ACC112 (cell line): ENCODE data around the gene CPAMD8.
"Not testable (repeated sequence)": the region's sequence is repeated elsewhere in the genome, so short reads cannot be mapped to it uniquely, and the experiment has no call there.

Source experiments
- H2AFZ ChIP-seq: fragments of 200-600 bp; sonication (generic); one replicate; pipeline ENCODE4 v1.6.0; 2017; ENCODE audit warnings: antibody characterized with exemption, low read length; ENCODE audit not compliant: unreplicated experiment
- H3K27ac ChIP-seq: fragments of 200-600 bp; sonication (generic); 2 replicates; pipeline ENCODE4 v1.5.1; 2014; ENCODE audit warnings: low read depth, mild to moderate bottlenecking, antibody characterized with exemption, low read length, moderate library complexity
- H3K27me3 ChIP-seq: fragments of 200-600 bp; sonication (generic); 2 replicates; pipeline ENCODE4 v1.6.1; 2014; ENCODE audit warnings: mild to moderate bottlenecking, antibody characterized with exemption, low read length, moderate library complexity, mixed read lengths; ENCODE audit not compliant: insufficient read depth
- H3K36me3 ChIP-seq: fragments of 200-600 bp; sonication (generic); 2 replicates; pipeline ENCODE4 v1.6.1; 2016; ENCODE audit warnings: mild to moderate bottlenecking, antibody characterized with exemption, low read length, moderate library complexity, mixed read lengths; ENCODE audit not compliant: insufficient read depth
- H3K4me1 ChIP-seq: fragments of 200-600 bp; sonication (generic); one replicate; pipeline ENCODE4 v1.6.1; 2016; ENCODE audit warnings: low read length, mixed read lengths; ENCODE audit not compliant: insufficient read depth, unreplicated experiment, control insufficient read depth
- H3K4me3 ChIP-seq: fragments of 200-600 bp; sonication (generic); 2 replicates; pipeline ENCODE4 v1.5.1; 2014; ENCODE audit warnings: mild to moderate bottlenecking, low read depth, low read length
- H3K79me2 ChIP-seq: fragments of 200-600 bp; sonication (generic); one replicate; pipeline ENCODE4 v1.6.0; 2016; ENCODE audit warnings: low read length; ENCODE audit not compliant: control insufficient read depth, unreplicated experiment, insufficient read depth

The CPAMD8 gene

DNA sequence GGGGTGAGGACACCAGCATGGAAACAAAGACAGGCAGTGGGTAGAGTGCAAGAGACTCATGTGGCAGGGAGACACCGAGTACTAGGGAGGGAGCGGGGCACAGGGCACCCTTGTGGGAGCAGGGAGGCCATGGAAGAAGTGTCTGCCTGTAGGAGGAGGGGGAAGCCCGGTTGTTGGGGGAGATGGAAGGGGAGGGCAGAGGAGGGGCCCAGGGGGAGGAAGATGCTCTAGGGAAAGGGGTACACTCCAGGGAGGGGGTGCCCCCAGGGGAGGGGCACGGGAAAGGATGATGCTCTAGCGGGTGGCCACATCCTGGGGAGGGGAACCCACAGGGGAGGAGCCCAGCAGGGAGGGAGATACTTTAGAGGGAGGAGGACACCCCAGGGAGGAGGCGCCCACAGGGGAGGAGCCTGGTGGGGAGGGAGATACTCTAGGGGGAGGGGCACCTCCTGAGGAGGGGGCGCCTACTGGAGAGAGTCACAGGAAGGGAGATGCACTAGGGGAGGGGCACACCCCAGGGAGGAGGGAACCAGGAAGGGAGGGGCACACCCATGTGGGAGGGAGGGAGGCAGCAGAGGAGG lies 24.9 kb downstream of the CPAMD8 start:
- peaks cover 4% of the 10 kb centered on the region for H3K27me3 ChIP-seq
- no peaks in the 10 kb centered on the region for H3K79me2 ChIP-seq
- no peaks in the 10 kb centered on the region for H3K36me3 ChIP-seq
- H2AFZ ChIP-seq = no peak overlapping the region
- H3K4me1 ChIP-seq = no peaks in the 10 kb centered on the region
- no peak overlapping the region for H3K4me3 ChIP-seq
- H3K27ac ChIP-seq = no peak overlapping the region

DNA sequence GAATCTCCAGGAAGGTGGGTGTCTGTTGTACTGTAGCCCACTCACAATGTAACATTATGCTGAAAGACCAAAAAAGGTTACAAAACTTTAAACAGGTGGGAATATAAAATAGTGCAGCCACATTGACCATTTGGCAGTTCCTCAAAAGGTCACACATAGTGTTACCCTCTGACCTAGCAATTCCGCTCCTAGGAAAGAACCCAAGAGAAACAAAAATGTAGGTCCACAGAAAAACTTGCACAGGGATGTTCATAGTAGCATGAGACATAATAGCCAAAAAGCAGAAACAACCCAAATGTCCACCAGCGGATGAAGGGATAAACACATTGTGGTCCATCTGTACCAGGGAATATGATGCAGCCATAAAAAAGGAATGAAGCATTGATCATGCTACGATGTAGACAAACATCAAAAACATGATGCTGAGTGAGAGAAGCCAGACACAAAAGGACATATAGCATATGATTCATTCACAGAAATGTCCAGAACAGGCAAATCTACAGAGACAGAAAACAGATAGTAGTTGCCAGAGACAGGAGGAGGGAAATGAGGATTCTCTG lies 27.9 kb downstream of the CPAMD8 start:
- H3K79me2 ChIP-seq = no peaks in the 10 kb centered on the region
- H3K36me3 ChIP-seq = no peaks in the 10 kb centered on the region
- H3K4me1 ChIP-seq = no peaks in the 10 kb centered on the region
- H2AFZ ChIP-seq = no peak overlapping the region
- H3K27me3 ChIP-seq = no peaks in the 10 kb centered on the region
- H3K27ac ChIP-seq = no peak overlapping the region
- H3K4me3 ChIP-seq = no peak overlapping the region

DNA sequence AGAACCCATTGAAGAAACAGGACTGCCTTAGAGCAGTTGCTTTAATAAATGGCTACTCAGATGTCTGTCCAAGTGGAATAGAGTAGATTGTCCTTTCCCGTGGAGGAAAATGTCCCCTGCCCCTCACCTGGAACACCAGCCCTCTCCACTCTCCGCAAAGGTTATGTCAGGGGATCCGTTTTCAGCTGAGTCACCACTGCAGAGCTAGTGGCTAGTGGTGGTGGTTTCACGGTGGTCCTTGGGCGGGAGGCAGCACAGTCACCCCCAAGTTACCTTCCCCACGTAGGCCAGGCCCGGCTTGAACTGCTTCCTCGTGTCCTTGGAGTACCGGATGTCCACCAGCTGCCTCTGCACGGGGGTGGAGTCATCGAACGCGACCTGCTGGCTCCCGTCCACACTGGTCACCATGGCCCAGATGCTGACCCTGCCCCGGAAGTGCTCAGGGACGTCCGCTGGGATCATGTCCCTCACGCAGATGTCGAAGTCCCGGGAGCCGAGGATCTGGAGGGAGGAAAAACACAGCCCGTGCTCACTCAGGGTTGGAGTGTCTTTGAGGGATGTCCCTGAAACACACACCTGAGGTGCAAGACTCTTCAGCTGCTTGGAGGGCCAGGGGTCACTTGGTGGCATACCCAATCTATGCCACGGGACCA lies 29.6 kb downstream of the CPAMD8 start:
- not testable (repeated sequence) for H3K4me1 ChIP-seq, H2AFZ ChIP-seq, H3K27me3 ChIP-seq, H3K27ac ChIP-seq, H3K4me3 ChIP-seq, H3K36me3 ChIP-seq, H3K79me2 ChIP-seq

DNA sequence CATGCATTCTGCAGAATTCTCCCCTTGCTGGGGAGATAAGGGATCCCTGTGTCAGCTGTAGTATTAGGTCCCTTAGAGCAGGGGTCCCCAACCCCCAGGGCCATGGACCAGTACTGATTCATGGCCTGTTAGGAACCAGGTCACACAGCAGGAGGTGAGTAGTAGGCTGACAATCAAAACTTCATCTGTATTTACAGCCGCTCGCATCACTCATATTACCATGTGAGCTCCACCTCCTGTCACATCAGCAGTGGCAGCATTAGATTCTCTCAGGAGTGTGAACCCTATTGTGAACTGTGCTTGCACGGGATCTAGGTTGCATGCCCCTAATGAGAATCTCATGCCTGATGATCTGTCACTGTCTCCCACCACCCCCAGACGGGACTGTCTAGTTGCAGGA lies 37.9 kb downstream of the CPAMD8 start:
- Histone ChIP-seq H3K36me3 (no peaks in the 10 kb centered on the region), H3K79me2 (no peaks in the 10 kb centered on the region), H3K4me3 (no peak overlapping the region), H3K4me1 (no peaks in the 10 kb centered on the region), H3K27ac (no peak overlapping the region), H3K27me3 (no peaks in the 10 kb centered on the region), H2AFZ (no peak overlapping the region)

- Histone ChIP-seq H3K4me1 (no peaks in the 10 kb centered on the region), H3K79me2 (no peaks in the 10 kb centered on the region), H2AFZ (no peak overlapping the region), H3K36me3 (no peaks in the 10 kb centered on the region), H3K27me3 (no peaks in the 10 kb centered on the region), H3K27ac (no peak overlapping the region), H3K4me3 (no peak overlapping the region)
Measured at GRCh38 chr19:16985403-16985802, 41.2 kb downstream of the CPAMD8 start.

DNA sequence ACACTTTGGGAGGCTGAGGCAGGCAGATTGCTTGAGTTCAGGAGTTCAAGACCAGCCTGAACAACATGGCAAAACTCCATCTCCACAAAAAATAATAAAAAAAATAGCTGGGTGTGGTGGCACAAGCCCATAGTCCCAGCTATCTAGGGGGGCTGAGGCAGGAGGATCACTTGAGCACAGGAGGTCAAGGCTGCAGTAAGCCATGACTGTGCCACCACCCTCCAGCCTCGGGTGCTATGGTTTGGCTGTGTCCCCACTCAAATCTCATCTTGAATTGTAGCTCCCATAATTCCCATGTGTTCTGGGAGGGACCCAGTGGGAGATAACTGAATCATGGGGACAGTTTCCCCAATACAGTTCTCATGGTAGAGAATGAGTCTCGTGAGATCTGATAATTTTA lies 44.0 kb downstream of the CPAMD8 start:
- not testable (repeated sequence) for H3K79me2 ChIP-seq, H3K27me3 ChIP-seq

DNA sequence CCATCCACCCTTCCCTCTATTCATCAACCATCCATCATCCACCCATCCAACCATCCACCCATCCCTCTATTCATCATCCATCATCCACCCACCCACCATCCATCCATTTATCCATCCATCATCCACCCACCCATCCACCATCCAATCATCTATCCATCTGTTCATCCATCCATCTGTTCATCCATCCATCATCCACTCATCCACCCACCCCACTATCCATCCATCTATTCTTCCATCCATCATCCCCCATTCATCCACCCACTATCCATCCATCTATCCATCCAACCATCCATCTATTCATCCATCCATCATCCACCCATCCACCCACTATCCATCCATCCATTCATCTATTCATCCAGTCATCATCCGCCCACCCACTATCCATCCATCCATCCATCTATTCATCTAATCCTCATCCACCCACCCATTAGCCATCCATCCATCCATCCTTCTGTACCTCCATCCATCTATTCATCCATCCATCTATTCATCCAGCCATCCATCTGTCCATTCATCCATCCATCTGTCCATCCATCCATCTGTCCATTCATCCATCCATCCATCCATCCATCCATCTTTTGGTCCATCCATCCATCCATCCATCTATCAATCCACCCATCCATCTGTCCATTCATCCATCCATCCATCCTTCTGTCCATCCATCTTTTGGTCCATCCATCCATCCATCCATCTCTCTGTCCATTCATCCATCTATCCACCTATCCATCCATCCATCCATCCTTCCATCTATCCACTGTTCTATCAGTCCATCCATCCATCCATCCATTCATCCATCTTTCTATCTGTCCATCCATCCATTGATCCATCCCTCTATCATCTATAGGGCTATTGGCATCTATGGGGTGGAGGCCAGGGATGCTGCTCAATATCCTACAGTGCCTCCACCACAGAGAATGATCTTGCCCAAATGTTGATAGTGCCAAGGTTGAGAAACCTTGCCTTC lies 47.5 kb downstream of the CPAMD8 start:
- Histone ChIP-seq H3K4me1 (no peaks in the 10 kb centered on the region), H3K79me2 (no peaks in the 10 kb centered on the region), H3K36me3 (no peaks in the 10 kb centered on the region), H3K4me3 (no peak overlapping the region), H2AFZ (no peak overlapping the region), H3K27ac (no peak overlapping the region), H3K27me3 (no peaks in the 10 kb centered on the region)

More for the DNA sequence above, 44.0 kb downstream of the CPAMD8 start:
- H2AFZ ChIP-seq, H3K4me3 ChIP-seq, H3K4me1 ChIP-seq, H3K27ac ChIP-seq, H3K36me3 ChIP-seq: not testable (repeated sequence)

- no peaks in the 10 kb centered on the region for H3K4me1 ChIP-seq
- no peak overlapping the region for H3K4me3 ChIP-seq
- no peaks in the 10 kb centered on the region for H3K27me3 ChIP-seq
- H3K27ac ChIP-seq = no peak overlapping the region
- H3K79me2 ChIP-seq = no peaks in the 10 kb centered on the region
- no peak overlapping the region for H2AFZ ChIP-seq
- no peaks in the 10 kb centered on the region for H3K36me3 ChIP-seq
Measured at GRCh38 chr19:16978156-16978555, 48.5 kb downstream of the CPAMD8 start.

DNA sequence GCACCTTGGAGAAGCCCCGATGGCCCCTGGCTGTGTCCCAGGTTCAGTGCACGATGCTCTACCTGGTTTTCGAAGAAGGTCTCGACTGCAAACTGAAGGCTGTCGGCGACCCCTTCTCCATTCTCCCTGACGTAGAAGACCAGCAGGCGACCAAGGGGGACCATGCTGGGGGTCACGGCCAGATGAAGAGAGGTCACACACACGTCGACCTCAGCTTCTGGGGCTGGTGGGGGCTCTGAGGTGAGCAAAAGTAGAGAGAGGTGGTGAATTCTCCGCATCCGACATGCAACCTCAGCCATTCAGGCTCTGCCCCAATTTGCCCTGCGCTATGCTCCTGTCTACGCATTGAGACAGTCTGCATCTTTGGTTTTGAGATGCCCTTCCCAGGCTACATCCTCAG lies 49.3 kb downstream of the CPAMD8 start:
- Histone ChIP-seq H2AFZ (no peak overlapping the region), H3K36me3 (no peaks in the 10 kb centered on the region), H3K4me3 (no peak overlapping the region), H3K27me3 (no peaks in the 10 kb centered on the region), H3K27ac (no peak overlapping the region), H3K4me1 (no peaks in the 10 kb centered on the region), H3K79me2 (no peaks in the 10 kb centered on the region)

- Histone ChIP-seq H3K27ac (no peak overlapping the region), H3K79me2 (no peaks in the 10 kb centered on the region), H3K36me3 (no peaks in the 10 kb centered on the region), H2AFZ (no peak overlapping the region), H3K27me3 (no peaks in the 10 kb centered on the region), H3K4me1 (no peaks in the 10 kb centered on the region), H3K4me3 (no peak overlapping the region)
Measured at GRCh38 chr19:16976446-16976845, 50.2 kb downstream of the CPAMD8 start.
